ENCODE measurements around the gene EML1. TPM values are rescaled to one million over a fixed set of nuclear protein-coding genes. Genes with fewer than 3 reads are reported as not detected.

Gene EML1
- total RNA-seq, 1 donor from 2014 or later: 28.3 TPM

GRCh38 chr14:99812892-99813291 lies 19.7 kb downstream of the EML1 start:
- Histone ChIP-seq H3K27ac (no peak overlapping the region), H3K4me3 (no peak overlapping the region), H3K4me1 (no peaks in the 10 kb centered on the region), H3K9me3 (no peaks in the 10 kb centered on the region), H3K27me3 (no peaks in the 10 kb centered on the region), H3K36me3 (no peaks in the 10 kb centered on the region)
- peak in 1 of 2 donors; percentile 5 for DNase-seq (ENCODE audit: low spot score in 2 of 2)
- no peak for TF ChIP-seq CTCF (IDR thresholded peaks at IDR 0.05)
- intact Hi-C loops (cut with DNase I): no loop called here

GRCh38 chr14:99815696-99816095 lies 22.5 kb downstream of the EML1 start:
- no peaks in the 10 kb centered on the region for H3K4me1 ChIP-seq
- intact Hi-C loops (cut with DNase I): no loop called here
- no peak overlapping the region for H3K27ac ChIP-seq

GRCh38 chr14:99816217-99816616 lies 23.0 kb downstream of the EML1 start:
- no peak for DNase-seq (ENCODE audit: low spot score in 2 of 2)
- no peaks in the 10 kb centered on the region for H3K9me3 ChIP-seq
- no peak for TF ChIP-seq CTCF (IDR thresholded peaks at IDR 0.05)
- no peak overlapping the region for H3K27ac ChIP-seq
- no peaks in the 10 kb centered on the region for H3K36me3 ChIP-seq
- H3K4me1 ChIP-seq: no peaks in the 10 kb centered on the region
- intact Hi-C loops (cut with DNase I): no loop called here
- no peak overlapping the region for H3K4me3 ChIP-seq
- H3K27me3 ChIP-seq: no peaks in the 10 kb centered on the region

More at GRCh38 chr14:99815696-99816095, 22.5 kb downstream of the EML1 start:
- no peak overlapping the region for H3K4me3 ChIP-seq
- no peaks in the 10 kb centered on the region for H3K9me3 ChIP-seq
- H3K36me3 ChIP-seq: no peaks in the 10 kb centered on the region
- no peak for DNase-seq (ENCODE audit: low spot score in 2 of 2)
- no peak for TF ChIP-seq CTCF (IDR thresholded peaks at IDR 0.05)
- no peaks in the 10 kb centered on the region for H3K27me3 ChIP-seq

- no peak overlapping the region for H3K27ac ChIP-seq
- H3K4me1 ChIP-seq: no peaks in the 10 kb centered on the region
- intact Hi-C loops (cut with DNase I): no loop called here
Observed at GRCh38 chr14:99816642-99817041, 23.4 kb downstream of the EML1 start.

GRCh38 chr14:99817331-99817730 lies 24.1 kb downstream of the EML1 start:
- no peak overlapping the region for H3K27ac ChIP-seq
- no peak overlapping the region for H3K4me3 ChIP-seq
- TF ChIP-seq CTCF (IDR thresholded peaks at IDR 0.05): no peak
- intact Hi-C loops (cut with DNase I): no loop called here
- no peaks in the 10 kb centered on the region for H3K36me3 ChIP-seq
- H3K4me1 ChIP-seq: no peaks in the 10 kb centered on the region
- no peaks in the 10 kb centered on the region for H3K27me3 ChIP-seq
- DNase-seq (ENCODE audit: low spot score in 2 of 2): no peak
- H3K9me3 ChIP-seq: no peaks in the 10 kb centered on the region

More at GRCh38 chr14:99816642-99817041, 23.4 kb downstream of the EML1 start:
- no peak for TF ChIP-seq CTCF (IDR thresholded peaks at IDR 0.05)
- H3K4me3 ChIP-seq: no peak overlapping the region
- no peaks in the 10 kb centered on the region for H3K9me3 ChIP-seq
- no peak for DNase-seq (ENCODE audit: low spot score in 2 of 2)
- no peaks in the 10 kb centered on the region for H3K27me3 ChIP-seq
- no peaks in the 10 kb centered on the region for H3K36me3 ChIP-seq

GRCh38 chr14:99818503-99819036 lies 25.4 kb downstream of the EML1 start:
- H3K27ac ChIP-seq: no peak overlapping the region
- H3K4me3 ChIP-seq: no peak overlapping the region
- no peaks in the 10 kb centered on the region for H3K9me3 ChIP-seq
- intact Hi-C loops (cut with DNase I): no loop called here
- no peak for TF ChIP-seq CTCF (IDR thresholded peaks at IDR 0.05)
- DNase-seq (ENCODE audit: low spot score in 2 of 2): no peak
- H3K27me3 ChIP-seq: no peaks in the 10 kb centered on the region
- no peaks in the 10 kb centered on the region for H3K4me1 ChIP-seq
- no peaks in the 10 kb centered on the region for H3K36me3 ChIP-seq

All from ascending aorta (tissue), 2 donors.